Astrocyte (in vitro differentiated cells and primary cell): ENCODE data around the gene TFEB. TPM values are rescaled to one million over a fixed set of nuclear protein-coding genes. Genes with fewer than 3 reads are reported as not detected.

Source experiments
- DNase-seq: peaks from one replicate; pipeline ENCODE4 v3.0.0-alpha.2; 2010; ENCODE audit warnings: low read depth
- FAIRE-seq: peaks from 2 replicates; lab custom pipeline; 2011; peaks lifted over from hg19 to GRCh38; lab: Jason Lieb, UNC
- H2AFZ ChIP-seq: 2 replicates; pipeline ENCODE4 v1.6.0; 2012; ENCODE audit warnings: low read depth, low read length, inconsistent platforms
- H3K27ac ChIP-seq: 2 replicates; pipeline ENCODE4 v1.5.1; 2011; ENCODE audit warnings: low read depth, low read length, inconsistent platforms
- H3K27me3 ChIP-seq: 2 replicates; pipeline ENCODE4 v1.6.0; 2011; ENCODE audit warnings: low read length, inconsistent platforms; ENCODE audit not compliant: insufficient read depth
- H3K36me3 ChIP-seq: 2 replicates; pipeline ENCODE4 v1.5.1; 2011; ENCODE audit warnings: low read length, inconsistent platforms; ENCODE audit not compliant: insufficient read depth
- H3K4me1 ChIP-seq: 2 replicates; pipeline ENCODE4 v1.5.1; 2011; ENCODE audit warnings: low read length, inconsistent platforms; ENCODE audit not compliant: insufficient read depth
- H3K4me2 ChIP-seq: 2 replicates; pipeline ENCODE4 v1.6.0; 2012; ENCODE audit warnings: low read length, inconsistent platforms
- H3K4me3 ChIP-seq: 2 replicates; pipeline ENCODE4 v1.5.1; 2011; ENCODE audit warnings: low read depth, mild to moderate bottlenecking, low read length, inconsistent platforms; ENCODE audit not compliant: insufficient read depth
- H3K79me2 ChIP-seq: 2 replicates; pipeline ENCODE4 v1.6.0; 2012; ENCODE audit warnings: mild to moderate bottlenecking, low read length, inconsistent platforms; ENCODE audit not compliant: insufficient read depth
- H3K9ac ChIP-seq: 2 replicates; pipeline ENCODE4 v1.6.0; 2012; ENCODE audit warnings: mild to moderate bottlenecking, low read length, inconsistent platforms
- H3K9me3 ChIP-seq: 2 replicates; pipeline ENCODE4 v1.5.1; 2012; ENCODE audit warnings: low read depth, mild to moderate bottlenecking, low read length, inconsistent platforms; ENCODE audit not compliant: insufficient read depth
- H4K20me1 ChIP-seq: 2 replicates; pipeline ENCODE4 v1.6.0; 2012; ENCODE audit warnings: low read length, inconsistent platforms; ENCODE audit not compliant: insufficient read depth
- H3K27ac Mint-ChIP-seq: one replicate; pipeline ENCODE4 v1.8.0; 2021; ENCODE audit warnings: mild to moderate bottlenecking, mixed read lengths; ENCODE audit not compliant: unreplicated experiment
- H3K27me3 Mint-ChIP-seq: one replicate; pipeline ENCODE4 v1.8.0; 2021; ENCODE audit warnings: low read depth, mixed read lengths; ENCODE audit not compliant: unreplicated experiment
- H3K36me3 Mint-ChIP-seq: one replicate; pipeline ENCODE4 v1.8.0; 2021; ENCODE audit warnings: low read depth, mixed read lengths; ENCODE audit not compliant: unreplicated experiment
- H3K4me1 Mint-ChIP-seq: one replicate; pipeline ENCODE4 v1.8.0; 2021; ENCODE audit warnings: low read depth, mixed read lengths; ENCODE audit not compliant: unreplicated experiment
- H3K4me3 Mint-ChIP-seq: one replicate; pipeline ENCODE4 v1.8.0; 2021; ENCODE audit warnings: mild to moderate bottlenecking, moderate library complexity, mixed read lengths; ENCODE audit not compliant: unreplicated experiment
- H3K9me3 Mint-ChIP-seq: one replicate; pipeline ENCODE4 v1.8.0; 2021; ENCODE audit warnings: mild to moderate bottlenecking, mixed read lengths; ENCODE audit not compliant: unreplicated experiment
- EZH2 ChIP-seq: IDR thresholded peaks from 2 replicates; pipeline ENCODE4 v1.6.1; 2012; ENCODE audit warnings: mild to moderate bottlenecking, low read length, inconsistent platforms; ENCODE audit not compliant: insufficient read depth
- total RNA-seq: library from RNA; stranded (reverse); gene quantifications from 2 replicates; pipeline ENCODE4 v1.2.1, GENCODE V29; 2021
- TF ChIP-seq, protein P1 (sequence below): IDR thresholded peaks from 2 replicates; pipeline ENCODE4 v1.5.1; 2011; ENCODE audit warnings: low read depth, mild to moderate bottlenecking, inconsistent platforms, low read length, moderate library complexity; ENCODE audit not compliant: insufficient read depth

TFEB gene
- total RNA-seq, 1 donor from 2014 or later: 4.7 TPM

GRCh38 chr6:41693281-41694240, 41.8 kb downstream of the TFEB start:
- Histone ChIP-seq H3K4me3 (no peak overlapping the region), H3K9ac (no peak overlapping the region), H4K20me1 (no peaks in the 10 kb centered on the region), H3K27ac (no peak overlapping the region), H3K4me1 (peaks cover 21% of the 10 kb centered on the region), H2AFZ (no peak overlapping the region), H3K9me3 (no peaks in the 10 kb centered on the region), H3K79me2 (no peaks in the 10 kb centered on the region), H3K4me2 (no peak overlapping the region), H3K27me3 (no peaks in the 10 kb centered on the region), H3K36me3 (no peaks in the 10 kb centered on the region)
- H3K27me3 Mint-ChIP-seq: peaks cover 23% of the 10 kb centered on the region
- TF ChIP-seq, protein P1, sequence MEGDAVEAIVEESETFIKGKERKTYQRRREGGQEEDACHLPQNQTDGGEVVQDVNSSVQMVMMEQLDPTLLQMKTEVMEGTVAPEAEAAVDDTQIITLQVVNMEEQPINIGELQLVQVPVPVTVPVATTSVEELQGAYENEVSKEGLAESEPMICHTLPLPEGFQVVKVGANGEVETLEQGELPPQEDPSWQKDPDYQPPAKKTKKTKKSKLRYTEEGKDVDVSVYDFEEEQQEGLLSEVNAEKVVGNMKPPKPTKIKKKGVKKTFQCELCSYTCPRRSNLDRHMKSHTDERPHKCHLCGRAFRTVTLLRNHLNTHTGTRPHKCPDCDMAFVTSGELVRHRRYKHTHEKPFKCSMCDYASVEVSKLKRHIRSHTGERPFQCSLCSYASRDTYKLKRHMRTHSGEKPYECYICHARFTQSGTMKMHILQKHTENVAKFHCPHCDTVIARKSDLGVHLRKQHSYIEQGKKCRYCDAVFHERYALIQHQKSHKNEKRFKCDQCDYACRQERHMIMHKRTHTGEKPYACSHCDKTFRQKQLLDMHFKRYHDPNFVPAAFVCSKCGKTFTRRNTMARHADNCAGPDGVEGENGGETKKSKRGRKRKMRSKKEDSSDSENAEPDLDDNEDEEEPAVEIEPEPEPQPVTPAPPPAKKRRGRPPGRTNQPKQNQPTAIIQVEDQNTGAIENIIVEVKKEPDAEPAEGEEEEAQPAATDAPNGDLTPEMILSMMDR: no peak
- TF ChIP-seq EZH2: no peak
- H3K27ac Mint-ChIP-seq: no peak overlapping the region
- no peak for DNase-seq
- H3K9me3 Mint-ChIP-seq: peaks cover 3% of the 10 kb centered on the region
- H3K4me1 Mint-ChIP-seq: peaks cover 16% of the 10 kb centered on the region
- H3K4me3 Mint-ChIP-seq: no peak overlapping the region
- no peaks in the 10 kb centered on the region for H3K36me3 Mint-ChIP-seq
- FAIRE-seq: no peak

- Histone ChIP-seq H4K20me1 (no peaks in the 10 kb centered on the region), H3K4me1 (peaks cover 14% of the 10 kb centered on the region), H3K4me3 (no peak overlapping the region), H3K79me2 (no peaks in the 10 kb centered on the region), H3K36me3 (no peaks in the 10 kb centered on the region), H3K9me3 (no peaks in the 10 kb centered on the region), H3K27me3 (no peaks in the 10 kb centered on the region), H3K27ac (no peak overlapping the region), H3K9ac (no peak overlapping the region), H2AFZ (no peak overlapping the region), H3K4me2 (no peak overlapping the region)
- H3K9me3 Mint-ChIP-seq: peaks cover 3% of the 10 kb centered on the region
- no peak overlapping the region for H3K27ac Mint-ChIP-seq
- H3K36me3 Mint-ChIP-seq: no peaks in the 10 kb centered on the region
- peaks cover 10% of the 10 kb centered on the region for H3K4me1 Mint-ChIP-seq
- no peak for FAIRE-seq
- H3K27me3 Mint-ChIP-seq: peaks cover 28% of the 10 kb centered on the region
- no peak overlapping the region for H3K4me3 Mint-ChIP-seq
- TF ChIP-seq, protein P1: no peak
- no peak for TF ChIP-seq EZH2
- no peak for DNase-seq
These were observed 42.7 kb downstream of the TFEB start for GRCh38 chr6:41692730-41693129.
